SU-DHL-6 (cell line): Measurements from ENCODE around the gene OVOL1.

ENCODE experiments used
- H2AFZ ChIP-seq: fragments of 200-600 bp; sonication (generic); 2 replicates; pipeline ENCODE4 v1.6.1; 2014; ENCODE audit warnings: low read depth, mild to moderate bottlenecking, moderate library complexity, mixed read lengths, antibody characterized with exemption, low read length; ENCODE audit not compliant: severe bottlenecking
- H3F3A ChIP-seq: fragments of 200-600 bp; shearing (Covaris generic); 2 replicates; pipeline ENCODE4 v1.6.0; 2016; ENCODE audit warnings: antibody characterized with exemption, mild to moderate bottlenecking; ENCODE audit not compliant: insufficient read depth
- H3K27ac ChIP-seq: fragments of 200-600 bp; sonication (generic); 2 replicates; pipeline ENCODE4 v1.5.1; 2016; ENCODE audit warnings: low read depth, mild to moderate bottlenecking, low read length, moderate library complexity, mixed read lengths
- H3K27me3 ChIP-seq: fragments of 200-600 bp; sonication (generic), shearing (Covaris generic); 2 replicates; pipeline ENCODE4 v1.6.0; 2014; ENCODE audit warnings: mild to moderate bottlenecking, low read length
- H3K36me3 ChIP-seq: fragments of 200-600 bp; sonication (generic); 2 replicates; pipeline ENCODE4 v1.6.1; 2014; ENCODE audit warnings: mild to moderate bottlenecking, low read length, mixed read lengths
- H3K4me2 ChIP-seq: fragments of 300-600, 200-600 bp; shearing (Covaris generic), sonication (generic); 2 replicates; pipeline ENCODE4 v1.6.0; 2014; ENCODE audit warnings: low read length, low read depth, mild to moderate bottlenecking; ENCODE audit not compliant: poor library complexity, severe bottlenecking
- H3K4me3 ChIP-seq: fragments of 200-600 bp; sonication (generic); 2 replicates; pipeline ENCODE4 v1.5.1; 2014; ENCODE audit warnings: antibody characterized with exemption, low read length, mild to moderate bottlenecking, mixed read lengths; ENCODE audit not compliant: insufficient read depth, poor library complexity, severe bottlenecking
- H3K79me2 ChIP-seq: fragments of 200-600 bp; sonication (generic); 2 replicates; pipeline ENCODE4 v1.6.1; 2014; ENCODE audit warnings: mild to moderate bottlenecking, low read length, moderate library complexity; ENCODE audit not compliant: insufficient read depth
- H3K9ac ChIP-seq: fragments of 200-600 bp; sonication (generic); 2 replicates; pipeline ENCODE4 v1.7.0; 2014; ENCODE audit warnings: mild to moderate bottlenecking, low read length
- H3K9me2 ChIP-seq: fragments of 200-600 bp; sonication (generic); replicated peaks from 2 replicates; pipeline ENCODE4 v1.6.1; 2014; ENCODE audit warnings: low read length; ENCODE audit not compliant: insufficient read depth
- H3K9me3 ChIP-seq: fragments of 200-600 bp; sonication (generic); 2 replicates; pipeline ENCODE4 v1.6.1; 2014; ENCODE audit warnings: low read length, mixed read lengths; ENCODE audit not compliant: insufficient read depth
- H4K20me1 ChIP-seq: fragments of 200-600 bp; sonication (generic); 2 replicates; pipeline ENCODE4 v1.6.1; 2014; ENCODE audit warnings: low read depth, mild to moderate bottlenecking, antibody characterized with exemption, low read length, moderate library complexity, mixed read lengths
- EZH2phosphoT487 ChIP-seq: fragments of 200-600 bp; sonication (generic), shearing (Covaris generic); conservative IDR thresholded peaks from 2 replicates; pipeline ENCODE4 v1.6.1; 2018; ENCODE audit warnings: mild to moderate bottlenecking, antibody characterized with exemption, low read length, moderate library complexity, mixed read lengths
- TF ChIP-seq, protein P1 (sequence below): fragments of 200-600 bp; sonication (generic); IDR thresholded peaks from one replicate; pipeline ENCODE4 v1.5.1; 2017; ENCODE audit warnings: antibody characterized with exemption, mild to moderate bottlenecking, low read length, moderate library complexity; ENCODE audit not compliant: insufficient read depth, poor library complexity, severe bottlenecking

OVOL1 gene

DNA sequence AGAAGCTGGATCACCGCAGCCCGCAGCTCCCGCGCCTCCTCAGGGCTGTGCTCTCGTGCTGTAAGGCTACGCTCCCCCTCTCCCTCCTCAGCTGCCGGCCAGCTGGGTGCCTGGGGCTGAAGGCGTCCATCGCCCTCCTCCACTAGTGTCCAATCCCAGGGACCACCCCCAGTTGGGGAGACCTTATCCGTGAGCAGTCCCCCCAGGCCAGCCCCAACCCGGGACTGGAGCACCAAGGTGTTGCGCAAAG, 7.3 kb upstream of the OVOL1 start:
- peak overlapping the region; percentile 62 for H3K4me3 ChIP-seq
- no peak overlapping the region for H3K27ac ChIP-seq
- H4K20me1 ChIP-seq, result no peaks in the 10 kb centered on the region

GRCh38 chr11:65779919-65780769, 6.7 kb upstream of the OVOL1 start:
- Histone ChIP-seq H3K79me2 (peaks cover 8% of the 10 kb centered on the region; the same call in 1 of the 2 replicates), H4K20me1 (no peaks in the 10 kb centered on the region), H2AFZ (peak overlapping the region; percentile 27), H3K27ac (peak overlapping the region; percentile 43), H3K27me3 (no peaks in the 10 kb centered on the region), H3F3A (no peaks in the 10 kb centered on the region), H3K9ac (peak overlapping the region; percentile 80), H3K4me3 (peak overlapping the region; percentile 62), H3K9me2 (no peaks in the 10 kb centered on the region), H3K9me3 (no peaks in the 10 kb centered on the region), H3K36me3 (no peaks in the 10 kb centered on the region), H3K4me2 (peak overlapping the region; percentile 71)
- no peak for TF ChIP-seq EZH2phosphoT487
- TF ChIP-seq, protein P1, sequence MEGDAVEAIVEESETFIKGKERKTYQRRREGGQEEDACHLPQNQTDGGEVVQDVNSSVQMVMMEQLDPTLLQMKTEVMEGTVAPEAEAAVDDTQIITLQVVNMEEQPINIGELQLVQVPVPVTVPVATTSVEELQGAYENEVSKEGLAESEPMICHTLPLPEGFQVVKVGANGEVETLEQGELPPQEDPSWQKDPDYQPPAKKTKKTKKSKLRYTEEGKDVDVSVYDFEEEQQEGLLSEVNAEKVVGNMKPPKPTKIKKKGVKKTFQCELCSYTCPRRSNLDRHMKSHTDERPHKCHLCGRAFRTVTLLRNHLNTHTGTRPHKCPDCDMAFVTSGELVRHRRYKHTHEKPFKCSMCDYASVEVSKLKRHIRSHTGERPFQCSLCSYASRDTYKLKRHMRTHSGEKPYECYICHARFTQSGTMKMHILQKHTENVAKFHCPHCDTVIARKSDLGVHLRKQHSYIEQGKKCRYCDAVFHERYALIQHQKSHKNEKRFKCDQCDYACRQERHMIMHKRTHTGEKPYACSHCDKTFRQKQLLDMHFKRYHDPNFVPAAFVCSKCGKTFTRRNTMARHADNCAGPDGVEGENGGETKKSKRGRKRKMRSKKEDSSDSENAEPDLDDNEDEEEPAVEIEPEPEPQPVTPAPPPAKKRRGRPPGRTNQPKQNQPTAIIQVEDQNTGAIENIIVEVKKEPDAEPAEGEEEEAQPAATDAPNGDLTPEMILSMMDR, result peak; percentile 99

More for the DNA sequence above, 7.3 kb upstream of the OVOL1 start:
- Histone ChIP-seq H3K36me3 (no peaks in the 10 kb centered on the region), H3K4me2 (peak overlapping the region; percentile 71), H3F3A (no peaks in the 10 kb centered on the region), H3K9ac (peak overlapping the region; percentile 80), H3K27me3 (no peaks in the 10 kb centered on the region), H3K79me2 (peaks cover 8% of the 10 kb centered on the region; the same call in 1 of the 2 replicates), H2AFZ (no peak overlapping the region), H3K9me3 (no peaks in the 10 kb centered on the region), H3K9me2 (no peaks in the 10 kb centered on the region)
- TF ChIP-seq EZH2phosphoT487, result no peak
- TF ChIP-seq, protein P1, result no peak

DNA sequence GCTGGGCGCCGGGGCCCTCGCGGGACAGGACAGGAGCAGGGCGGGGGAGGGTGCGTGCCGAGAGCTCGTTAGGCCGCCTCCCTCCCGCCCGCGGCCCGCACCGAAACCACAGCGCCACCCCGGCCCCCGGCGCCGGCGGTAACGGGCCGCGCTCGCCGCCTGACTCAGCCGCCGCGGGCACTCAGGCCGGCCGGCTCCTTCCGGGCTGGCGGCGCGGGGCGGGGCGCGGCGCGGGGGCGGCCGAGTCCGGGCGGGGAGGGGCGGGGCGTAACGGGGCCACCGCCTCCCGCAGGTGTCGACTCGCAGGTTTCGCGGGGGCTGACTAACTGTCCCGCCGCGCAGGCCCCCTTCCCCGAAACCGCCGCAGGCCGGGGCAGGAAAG, 6.1 kb upstream of the OVOL1 start, which contains the start of gene AP5B1:
TSS of gene AP5B1 (minus strand) at position 207 of the 382 bp plus-strand sequence. CDS start 385 bp downstream, outside the sequence.
- Histone ChIP-seq H4K20me1 (no peaks in the 10 kb centered on the region), H3K36me3 (no peaks in the 10 kb centered on the region), H3K4me3 (peak within 1 kb of the TSS; percentile 62), H2AFZ (peak within 1 kb of the TSS; percentile 27), H3K79me2 (peaks cover 8% of the 10 kb centered on the region; the same call in 1 of the 2 replicates), H3K9me3 (no peaks in the 10 kb centered on the region), H3K9ac (peak within 1 kb of the TSS; percentile 80), H3F3A (no peaks in the 10 kb centered on the region), H3K27me3 (no peaks in the 10 kb centered on the region), H3K27ac (peak within 1 kb of the TSS; percentile 43), H3K4me2 (peak within 1 kb of the TSS; percentile 71), H3K9me2 (no peaks in the 10 kb centered on the region)
- TF ChIP-seq, protein P1, result no peak
- TF ChIP-seq EZH2phosphoT487, result no peak
